ENCODE measurements around the gene FLYWCH1.

GRCh38 chr16:2933701-2934100 is 22.0 kb downstream of the FLYWCH1 start:
- no peak for TF ChIP-seq POLR2AphosphoS5 (IDR thresholded peaks at IDR 0.05; ENCODE audit: low read depth, low read length)
- no peak for TF ChIP-seq POLR2A (IDR thresholded peaks at IDR 0.05; ENCODE audit: low read depth, low read length)
- no peak for TF ChIP-seq TAF1 (IDR thresholded peaks at IDR 0.05; ENCODE audit: borderline replicate concordance, low read depth, low read length)

All from GM12892 (cell line).